Choroid plexus epithelial cell (primary cell): ENCODE data around the gene PGBD1.

Source experiments
- DNase-seq: peaks from one replicate; pipeline ENCODE4 v3.0.0-alpha.2; 2010; ENCODE audit warnings: low read depth
- H3K4me3 ChIP-seq: 2 replicates; pipeline ENCODE4 v1.5.1; 2011; ENCODE audit warnings: low read depth, mild to moderate bottlenecking, control low read depth, low read length, moderate library complexity
- TF ChIP-seq, protein P1 (sequence below): conservative IDR thresholded peaks from 2 replicates; pipeline ENCODE4 v1.5.1; 2011; ENCODE audit warnings: low read depth, mild to moderate bottlenecking, control low read depth, inconsistent platforms, low read length, moderate library complexity

The PGBD1 gene

DNA sequence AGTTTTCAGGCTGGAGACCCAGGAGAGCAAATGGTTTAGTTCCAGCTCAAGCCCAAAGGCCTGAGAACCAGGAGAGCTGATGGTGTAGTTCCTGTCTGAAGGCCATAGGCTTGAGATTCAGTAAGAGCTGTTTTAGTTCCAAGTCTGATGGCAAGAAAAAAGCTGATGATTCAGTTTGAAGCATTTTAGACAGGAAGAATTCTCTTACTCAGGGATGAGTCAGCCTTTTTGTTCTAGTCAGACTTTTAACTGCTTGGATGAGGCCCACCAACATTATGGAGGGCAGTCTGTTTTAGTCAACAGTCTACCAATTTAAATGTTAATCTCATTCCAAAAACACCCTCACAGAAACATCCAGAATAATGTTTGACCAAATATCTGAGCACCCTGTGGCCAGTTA lies 11.9 kb upstream of the PGBD1 start:
- peak; percentile 84 for DNase-seq
- TF ChIP-seq, protein P1, sequence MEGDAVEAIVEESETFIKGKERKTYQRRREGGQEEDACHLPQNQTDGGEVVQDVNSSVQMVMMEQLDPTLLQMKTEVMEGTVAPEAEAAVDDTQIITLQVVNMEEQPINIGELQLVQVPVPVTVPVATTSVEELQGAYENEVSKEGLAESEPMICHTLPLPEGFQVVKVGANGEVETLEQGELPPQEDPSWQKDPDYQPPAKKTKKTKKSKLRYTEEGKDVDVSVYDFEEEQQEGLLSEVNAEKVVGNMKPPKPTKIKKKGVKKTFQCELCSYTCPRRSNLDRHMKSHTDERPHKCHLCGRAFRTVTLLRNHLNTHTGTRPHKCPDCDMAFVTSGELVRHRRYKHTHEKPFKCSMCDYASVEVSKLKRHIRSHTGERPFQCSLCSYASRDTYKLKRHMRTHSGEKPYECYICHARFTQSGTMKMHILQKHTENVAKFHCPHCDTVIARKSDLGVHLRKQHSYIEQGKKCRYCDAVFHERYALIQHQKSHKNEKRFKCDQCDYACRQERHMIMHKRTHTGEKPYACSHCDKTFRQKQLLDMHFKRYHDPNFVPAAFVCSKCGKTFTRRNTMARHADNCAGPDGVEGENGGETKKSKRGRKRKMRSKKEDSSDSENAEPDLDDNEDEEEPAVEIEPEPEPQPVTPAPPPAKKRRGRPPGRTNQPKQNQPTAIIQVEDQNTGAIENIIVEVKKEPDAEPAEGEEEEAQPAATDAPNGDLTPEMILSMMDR, result no peak
- H3K4me3 ChIP-seq, result no peak overlapping the region

DNA sequence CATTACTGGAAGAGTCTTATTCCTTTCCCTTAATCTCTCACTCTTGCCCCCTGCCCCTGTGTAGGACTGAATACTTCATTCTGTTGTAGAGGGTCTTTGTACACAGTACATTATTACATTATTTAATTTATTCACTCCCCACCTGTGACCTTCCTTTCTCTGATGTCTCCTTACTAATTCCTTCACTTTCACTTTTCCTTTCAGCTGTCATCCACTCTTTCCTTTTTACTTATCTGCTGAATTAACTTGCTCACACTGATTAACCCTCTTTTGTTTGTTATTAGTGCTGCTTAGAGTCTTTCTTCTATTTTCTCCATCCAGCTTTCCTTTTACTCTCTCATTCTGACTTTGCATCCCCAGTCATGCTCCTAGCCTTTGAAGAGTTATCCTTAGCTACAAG lies 6.5 kb upstream of the PGBD1 start:
- DNase-seq, result no peak
- TF ChIP-seq, protein P1, result no peak
- no peak overlapping the region for H3K4me3 ChIP-seq

DNA sequence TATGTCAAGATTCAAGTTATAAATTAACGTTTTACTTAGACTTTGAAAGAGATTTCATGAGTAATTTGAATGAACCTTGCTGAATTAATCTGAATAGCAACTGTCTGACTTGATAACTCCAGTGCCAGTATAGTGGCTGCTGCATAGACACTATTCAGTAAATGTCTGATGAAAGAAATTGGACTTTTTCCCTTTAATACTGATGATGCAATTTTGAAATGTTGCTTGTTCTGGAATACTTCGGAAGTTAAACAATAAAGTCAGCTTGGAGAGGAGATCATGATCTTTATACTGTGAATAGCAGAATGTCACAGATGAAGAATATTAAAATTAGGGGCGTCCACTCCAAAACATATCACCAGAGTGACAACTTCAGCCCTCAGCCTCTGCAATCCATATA lies 3.6 kb upstream of the PGBD1 start:
- no peak overlapping the region for H3K4me3 ChIP-seq
- TF ChIP-seq, protein P1, result no peak
- no peak for DNase-seq

DNA sequence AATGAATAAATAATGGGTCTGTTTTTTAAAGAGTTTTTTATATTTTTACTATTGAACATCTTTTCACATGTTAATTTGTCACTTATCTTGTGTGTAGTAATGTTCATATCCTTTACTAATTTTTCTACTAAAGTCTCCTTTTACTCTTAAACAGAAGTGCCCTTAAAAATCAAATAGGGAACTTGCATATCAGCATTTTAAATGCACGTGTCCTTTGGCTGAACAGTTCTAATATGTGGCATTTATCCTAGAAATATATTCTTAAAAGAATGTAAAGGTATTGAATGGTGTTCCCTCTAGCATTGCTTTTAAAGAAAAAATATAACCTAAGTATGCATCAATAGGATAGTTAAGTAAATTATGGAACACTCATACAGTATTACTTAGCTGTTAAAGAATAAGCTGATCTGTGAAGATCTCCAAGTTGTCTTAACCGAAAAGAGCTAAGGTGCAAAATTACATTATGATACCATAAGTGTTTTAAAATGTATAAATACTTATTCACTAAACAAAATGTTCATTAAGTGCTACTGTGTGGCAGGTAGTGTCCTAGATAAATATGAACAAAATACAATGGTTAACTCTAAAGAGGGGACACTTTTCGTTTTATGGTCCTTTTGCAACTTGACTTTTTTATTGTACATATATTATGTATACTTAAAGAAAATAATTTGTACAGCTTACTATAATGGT lies 631 bp upstream of the PGBD1 start:
- peak overlapping the region; percentile 70 for H3K4me3 ChIP-seq
- DNase-seq, result no peak
- TF ChIP-seq, protein P1, result no peak

DNA sequence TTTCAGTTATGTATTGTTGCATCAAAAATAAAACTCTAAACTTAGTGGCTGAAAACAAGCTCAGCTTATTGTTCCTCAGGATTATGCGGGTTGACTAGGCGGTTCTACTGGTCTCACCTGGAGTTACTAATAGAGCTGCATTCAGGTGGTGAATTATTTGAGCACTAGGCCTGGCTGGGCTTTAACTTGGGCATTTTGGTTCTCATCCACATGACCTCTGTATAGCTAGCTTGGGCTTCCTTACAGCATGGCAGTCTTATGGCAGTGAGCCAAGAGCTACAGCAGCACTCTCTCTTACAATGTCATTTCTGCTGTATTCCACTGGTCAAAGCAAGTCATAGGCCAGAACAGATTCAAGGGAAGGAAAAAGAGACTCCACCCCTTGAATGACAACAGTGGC lies 1.6 kb downstream of the PGBD1 start:
- no peak overlapping the region for H3K4me3 ChIP-seq
- DNase-seq, result peak; percentile 19
- TF ChIP-seq, protein P1, result no peak

DNA sequence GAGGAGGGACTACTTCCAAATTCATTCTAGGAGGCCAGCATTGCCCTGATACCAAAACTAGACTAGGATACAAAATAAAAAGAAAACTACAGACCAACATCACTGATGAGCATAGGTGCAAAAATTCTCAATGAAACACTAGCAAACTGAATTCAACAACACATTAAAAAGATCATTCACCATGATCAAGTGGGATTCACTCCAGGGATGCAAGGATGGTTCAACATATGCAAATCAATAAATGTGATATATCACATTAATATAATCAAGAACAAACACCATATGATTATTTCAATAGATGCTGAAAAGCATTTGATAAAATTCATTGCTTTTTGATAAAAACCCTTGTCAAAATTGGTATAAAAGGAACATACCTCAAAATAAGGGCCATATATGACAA lies 10.2 kb downstream of the PGBD1 start:
- TF ChIP-seq, protein P1, result no peak
- H3K4me3 ChIP-seq, result no peak overlapping the region
- DNase-seq, result no peak

DNA sequence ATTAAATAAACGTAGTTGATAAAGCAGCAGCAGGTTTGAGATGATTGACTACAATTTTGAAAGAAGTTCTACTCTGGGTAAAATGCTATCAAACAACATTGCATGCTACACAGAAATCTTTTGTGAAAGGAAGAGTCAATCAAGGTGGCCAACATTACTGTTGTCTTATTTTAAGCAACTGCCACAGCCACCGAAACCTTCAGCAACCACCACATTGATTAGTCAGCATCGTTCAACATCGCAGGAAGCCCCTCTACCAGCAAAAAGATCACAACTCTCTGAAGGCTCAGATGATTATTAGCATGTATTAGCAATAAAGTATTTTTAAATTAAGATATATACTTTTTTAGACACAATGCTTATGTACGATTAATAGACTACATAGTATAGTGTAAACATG lies 14.0 kb downstream of the PGBD1 start:
- no peak for DNase-seq
- no peak overlapping the region for H3K4me3 ChIP-seq
- TF ChIP-seq, protein P1, result no peak
